Measurements from ENCODE around the gene SATB2. TPM values are rescaled to one million over a fixed set of nuclear protein-coding genes. Genes with fewer than 3 reads are reported as not detected.

The SATB2 gene
- polyA plus RNA-seq, 1 donor: 2.4 TPM

- no peak for DNase-seq (ENCODE audit: low read depth)
Observed at GRCh38 chr2:199257261-199258224, 200.2 kb downstream of the SATB2 start.

DNA sequence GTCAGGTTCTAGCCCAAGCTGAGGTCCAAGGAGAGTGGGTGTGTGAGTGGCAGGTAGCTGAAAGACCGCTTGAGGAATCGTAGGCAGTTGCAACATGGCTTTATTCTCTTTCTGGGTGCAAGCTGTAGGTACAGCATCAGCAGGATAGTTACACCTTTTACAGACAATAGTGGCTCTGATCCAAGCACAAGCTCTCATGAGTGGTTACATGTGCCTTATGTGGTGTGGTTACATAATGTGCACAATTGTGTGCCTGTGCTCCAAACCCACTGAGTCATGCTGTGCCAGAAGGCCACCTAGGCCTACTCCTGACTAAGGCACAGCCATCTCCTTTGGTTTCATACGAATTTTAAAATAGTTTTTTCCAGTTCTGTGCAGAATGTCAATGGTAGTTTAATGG is 227.6 kb downstream of the SATB2 start:
- no peak for DNase-seq (ENCODE audit: low read depth)

GRCh38 chr2:199228887-199229819 is 228.6 kb downstream of the SATB2 start:
- no peak for DNase-seq (ENCODE audit: low read depth)

- no peak for DNase-seq (ENCODE audit: low read depth)
Observed at GRCh38 chr2:199223791-199224190, 233.9 kb downstream of the SATB2 start.

- DNase-seq (ENCODE audit: low read depth): no peak
Observed at GRCh38 chr2:199220920-199221319, 236.8 kb downstream of the SATB2 start.

- DNase-seq (ENCODE audit: low read depth): no peak
Observed at GRCh38 chr2:199219551-199219950, 238.2 kb downstream of the SATB2 start.
